Measurements from ENCODE around the gene PKDCC. TPM values are rescaled to one million over a fixed set of nuclear protein-coding genes. Genes with fewer than 3 reads are reported as not detected.

PKDCC gene
- total and polyA plus RNA-seq, 2 of the 8 experiments (the other 6 are each of a cell fraction or from before 2014, with no cell fraction given): 49.9 to 80.1 TPM

DNA sequence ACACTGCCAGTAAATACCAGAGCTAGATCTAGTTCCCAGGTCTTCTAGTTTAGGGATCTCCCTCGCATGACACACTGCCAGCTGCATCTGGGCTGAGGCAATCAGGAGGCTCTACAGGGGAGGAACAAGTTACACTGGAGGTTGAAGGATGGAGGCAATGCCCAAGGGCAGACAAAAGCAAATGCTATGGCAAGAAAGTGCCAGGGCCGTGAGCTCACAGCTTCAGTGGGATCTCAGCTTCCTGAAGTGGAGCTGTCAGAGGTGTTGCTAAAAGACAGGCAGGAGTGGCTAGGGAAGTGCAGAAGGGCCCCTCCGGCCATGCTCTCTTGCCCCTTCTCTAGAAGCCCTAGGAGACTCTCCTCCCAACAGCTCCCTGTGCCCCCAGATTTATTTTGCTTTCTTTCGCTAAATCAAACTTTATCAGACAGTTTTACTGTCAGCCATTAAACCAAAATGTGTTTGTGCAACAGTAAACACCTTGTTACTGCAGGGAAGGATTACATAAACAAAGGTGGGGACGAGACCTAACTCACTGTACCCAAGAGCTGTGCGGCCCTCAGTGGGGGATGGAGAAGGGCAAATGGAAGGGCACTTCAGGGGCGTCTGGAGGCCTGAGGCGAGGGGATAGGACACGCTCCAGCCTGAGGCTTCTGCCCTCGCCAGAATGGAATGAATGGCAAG lies 39.4 kb upstream of the PKDCC start:
- POLR2A ChIA-PET (ENCODE audit: partially characterized antibody): interaction anchor here (0.6 kb wide), 1 partner anchor 58 kb away, joined by 3 read pairs; no protein-coding TSS in a partner anchor
- TF ChIP-seq JUND (IDR thresholded peaks at IDR 0.05; ENCODE audit: low read length): no peak
- TF ChIP-seq CHD1 (IDR thresholded peaks at IDR 0.05; ENCODE audit: low read depth, low read length): no peak
- no peak for TF ChIP-seq RXRA (IDR thresholded peaks at IDR 0.05; ENCODE audit: insufficient read depth, low read depth, low read length)

More for the DNA sequence above, 39.4 kb upstream of the PKDCC start:
- Histone ChIP-seq H2BK120ac (replicated peaks; ENCODE audit: low read depth, low read length) (no peak overlapping the region), H2BK20ac (ENCODE audit: low read length) (no peak overlapping the region), H2AFZ (ENCODE audit: low read length) (peak overlapping the region; percentile 59; the same call in 1 of the 2 replicates), H3K4me2 (ENCODE audit: insufficient read depth in 1 of 2, low read depth in 2 of 2, low read length in 2 of 2) (no peak overlapping the region), H2BK5ac (ENCODE audit: low read depth, low read length) (no peak overlapping the region), H4K5ac (ENCODE audit: insufficient read length, low read depth, low read length) (no peak overlapping the region), H3K79me2 (ENCODE audit: control insufficient read depth in 1 of 2, insufficient read depth in 2 of 2, low read length in 2 of 2) (no peaks in the 10 kb centered on the region), H3K18ac (ENCODE audit: extremely low read depth, low read length) (peak overlapping the region; percentile 51; the same call in 1 of the 2 replicates), H3K4me3 (ENCODE audit: extremely low read depth in 1 of 4, insufficient read depth in 2 of 4, low read depth in 3 of 4, low read length in 4 of 4) (no peak overlapping the region), H2BK15ac (ENCODE audit: low read length) (no peak overlapping the region), H4K20me1 (replicated peaks in 1 of 2; ENCODE audit: control insufficient read depth in 1 of 2, insufficient read depth in 2 of 2, low read length in 2 of 2) (no peaks in the 10 kb centered on the region), H4K91ac (replicated peaks; ENCODE audit: insufficient read length, low read length) (no peak overlapping the region), H3K23ac (ENCODE audit: insufficient read length) (no peak overlapping the region), H3K9me3 (ENCODE audit: insufficient read depth in 2 of 2, low read depth in 1 of 2, low read length in 1 of 2) (no peaks in the 10 kb centered on the region), H3K4me1 (replicated peaks in 1 of 4; ENCODE audit: control insufficient read depth in 3 of 4, insufficient read depth in 4 of 4, low read length in 3 of 4) (no peaks in the 10 kb centered on the region), H3K23me2 (ENCODE audit: low read depth, low read length) (no peaks in the 10 kb centered on the region), H2AK5ac (ENCODE audit: low read depth, low read length) (no peak overlapping the region), H3K14ac (ENCODE audit: insufficient read length) (no peak overlapping the region), H4K8ac (ENCODE audit: extremely low read depth, insufficient read depth, low read length) (no peak overlapping the region), H3K27ac (ENCODE audit: low read depth, low read length) (no peak overlapping the region), H3K4ac (replicated peaks; ENCODE audit: insufficient read length, low read depth, low read length) (no peak overlapping the region), H2BK12ac (ENCODE audit: low read depth, low read length) (no peak overlapping the region), H3K9ac (replicated peaks in 1 of 4; ENCODE audit: extremely low read depth in 1 of 4, low read depth in 3 of 4, low read length in 3 of 4) (no peak overlapping the region), H3K27me3 (replicated peaks in 1 of 4; ENCODE audit: control insufficient read depth in 3 of 4, extremely low read depth in 1 of 4, insufficient read depth in 3 of 4, low read length in 3 of 4) (no peaks in the 10 kb centered on the region), H3K56ac (replicated peaks; ENCODE audit: insufficient read length, low read depth, low read length) (no peak overlapping the region), H3K79me1 (ENCODE audit: low read depth, low read length) (no peaks in the 10 kb centered on the region), H3K36me3 (ENCODE audit: control insufficient read depth in 2 of 4, insufficient read depth in 4 of 4, low read length in 3 of 4) (no peaks in the 10 kb centered on the region)
- 88% methylated on average over 10 of the region's 10 CpGs; no CpG with 5 or more reads in 1 of the 2 experiments for WGBS, 2 experiments (ENCODE audit: extremely low coverage in 1 of 2, insufficient coverage in 1 of 2, insufficient read length in 1 of 2, insufficient replicate concordance in 2 of 2, low coverage in 1 of 2, low lambda C conversion rate in 2 of 2, missing lambda C conversion rate in 1 of 2)
- CTCF ChIA-PET (ENCODE audit: partially characterized antibody): interaction anchor here (0.6 to 3.3 kb wide), 10 partner anchors 9 to 155 kb away, joined by 3 to 9 read pairs (median 4); no protein-coding TSS in a partner anchor
- FAIRE-seq (no peak), DNase-seq (ENCODE audit: low read depth in 1 of 2, low spot score in 2 of 2) (no peak)
